Activated CD4-positive, alpha-beta T cell treated with anti-CD3 and anti-CD28 coated beads, Interleukin-2, amount 50 U/mL, for 48 hours (primary cell): ENCODE measurements around the gene MSI2.

ENCODE experiments used
- DNase-seq, 2 experiments: peaks; one replicate each; pipeline ENCODE4 v3.0.0-alpha.2; 2020

The MSI2 gene

DNA sequence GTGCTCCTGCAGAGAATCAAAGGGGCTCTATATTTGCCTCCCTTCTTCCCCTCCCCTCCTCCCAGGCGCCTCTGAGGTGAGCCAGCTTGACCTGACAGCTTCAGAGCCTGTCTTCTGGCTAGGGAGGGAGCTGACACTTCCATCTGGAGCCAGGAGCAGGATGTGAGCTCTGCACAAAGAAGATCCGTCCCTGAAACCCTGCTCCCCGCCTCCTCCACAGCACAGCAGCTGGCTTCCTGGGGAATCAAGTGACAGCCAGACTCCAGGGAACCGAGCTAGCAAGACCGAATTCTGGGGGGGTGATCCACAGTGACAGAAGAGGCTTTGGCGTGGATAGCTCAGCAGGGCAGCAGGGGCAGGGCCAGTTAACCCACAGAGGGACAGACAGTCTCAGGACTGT lies 451.6 kb downstream of the MSI2 start:
- no peak for DNase-seq

DNA sequence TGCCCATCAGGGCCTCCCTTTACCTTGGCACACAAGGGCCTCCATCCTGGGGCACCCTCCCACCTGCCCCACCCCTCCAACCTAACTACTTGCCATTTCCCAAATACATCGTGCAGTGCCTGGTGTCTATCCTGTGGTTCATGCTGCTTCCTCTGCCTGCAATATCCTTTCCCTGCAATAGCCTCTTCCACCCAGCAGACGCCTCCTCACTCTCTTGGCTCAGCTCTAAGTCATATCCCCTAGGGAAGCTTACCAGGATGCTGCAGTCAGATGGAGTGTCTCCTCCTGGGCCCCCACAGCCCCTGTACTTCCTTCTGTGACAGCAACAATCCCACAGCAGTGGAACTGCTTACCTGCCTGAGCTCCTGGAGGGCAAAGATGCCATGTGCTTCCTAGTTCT lies 452.1 kb downstream of the MSI2 start:
- no peak for DNase-seq

DNA sequence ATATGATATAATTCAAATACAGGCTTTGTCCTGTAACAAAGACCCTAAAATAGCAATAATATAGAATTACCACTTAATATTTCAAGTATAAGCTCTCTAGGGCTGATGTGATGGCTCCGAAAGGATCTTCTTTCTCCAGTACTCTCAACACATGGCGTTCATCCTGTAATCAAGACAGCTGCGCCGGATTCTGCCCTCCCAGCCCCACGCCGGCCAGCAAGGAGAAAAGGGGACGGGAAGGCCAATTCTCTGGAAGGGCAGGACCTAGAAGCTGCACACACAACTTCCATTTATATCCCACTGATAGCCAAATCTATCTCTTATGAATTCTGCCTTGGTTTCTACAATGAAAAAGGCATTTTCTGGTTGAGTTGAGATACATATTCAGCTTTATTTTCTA lies 456.8 kb downstream of the MSI2 start:
- DNase-seq, result no peak

DNA sequence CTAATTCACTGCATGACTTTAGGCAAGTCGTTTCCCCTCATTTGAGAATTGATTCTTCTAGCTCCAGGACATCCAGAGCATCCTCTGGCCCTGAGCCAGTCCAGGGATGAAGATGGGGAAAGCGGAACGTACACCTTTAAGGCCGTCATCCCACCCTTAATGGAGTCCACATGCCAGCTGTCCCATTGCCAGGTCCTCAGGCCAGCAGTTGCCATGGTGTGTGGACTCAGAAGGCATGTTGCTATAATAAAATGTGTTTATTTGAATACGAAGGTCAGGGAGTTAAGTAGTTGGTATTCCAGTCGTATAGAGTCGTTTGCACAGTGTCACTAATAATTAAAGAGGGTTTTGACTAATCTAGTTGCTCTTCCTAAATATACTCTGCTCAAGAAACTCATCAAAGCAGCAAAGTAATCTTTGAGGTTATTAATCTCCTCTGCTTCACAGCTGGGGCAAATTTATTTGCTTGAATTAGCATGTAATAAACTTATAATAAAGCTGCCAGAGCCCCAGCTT lies 458.4 kb downstream of the MSI2 start:
- DNase-seq, result no peak

DNA sequence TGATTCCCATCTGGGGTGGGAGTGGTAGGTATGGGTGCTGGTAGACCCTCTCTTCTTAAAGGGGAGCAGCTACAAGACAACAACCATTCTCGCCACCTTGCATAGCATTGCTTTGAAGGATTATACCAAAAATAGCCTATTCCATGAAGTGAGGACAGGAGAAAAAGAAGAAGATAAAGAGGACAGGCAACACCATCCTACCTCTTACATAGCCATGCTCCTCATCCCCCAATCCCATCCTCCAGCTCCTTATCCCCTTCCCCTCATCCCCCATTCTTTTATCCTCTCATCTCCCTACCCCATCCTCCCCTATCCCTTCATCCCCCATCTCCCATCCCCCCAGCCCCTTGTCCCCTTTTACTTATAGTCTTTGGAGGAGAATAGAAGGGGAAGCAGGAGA lies 459.7 kb downstream of the MSI2 start:
- no peak for DNase-seq

DNA sequence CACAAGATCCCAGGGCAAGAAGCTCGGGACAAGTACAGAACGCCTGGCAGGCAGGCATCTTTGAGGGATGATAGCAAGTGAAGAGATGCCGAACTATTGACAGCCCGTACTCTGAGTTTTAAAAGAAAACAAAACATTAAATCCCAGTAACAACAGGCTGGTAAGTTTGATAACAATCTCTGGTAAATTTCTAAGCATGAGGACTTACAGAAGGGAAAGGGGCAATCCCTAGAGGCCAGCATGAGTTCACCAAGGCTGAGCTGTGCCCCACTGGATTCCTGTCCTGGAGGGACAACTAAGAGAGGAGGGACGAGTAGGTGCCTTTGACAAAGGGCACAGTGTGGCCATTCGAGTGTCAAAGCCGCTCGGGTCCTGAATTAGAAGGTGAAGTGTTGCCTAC lies 462.6 kb downstream of the MSI2 start:
- no peak for DNase-seq

DNA sequence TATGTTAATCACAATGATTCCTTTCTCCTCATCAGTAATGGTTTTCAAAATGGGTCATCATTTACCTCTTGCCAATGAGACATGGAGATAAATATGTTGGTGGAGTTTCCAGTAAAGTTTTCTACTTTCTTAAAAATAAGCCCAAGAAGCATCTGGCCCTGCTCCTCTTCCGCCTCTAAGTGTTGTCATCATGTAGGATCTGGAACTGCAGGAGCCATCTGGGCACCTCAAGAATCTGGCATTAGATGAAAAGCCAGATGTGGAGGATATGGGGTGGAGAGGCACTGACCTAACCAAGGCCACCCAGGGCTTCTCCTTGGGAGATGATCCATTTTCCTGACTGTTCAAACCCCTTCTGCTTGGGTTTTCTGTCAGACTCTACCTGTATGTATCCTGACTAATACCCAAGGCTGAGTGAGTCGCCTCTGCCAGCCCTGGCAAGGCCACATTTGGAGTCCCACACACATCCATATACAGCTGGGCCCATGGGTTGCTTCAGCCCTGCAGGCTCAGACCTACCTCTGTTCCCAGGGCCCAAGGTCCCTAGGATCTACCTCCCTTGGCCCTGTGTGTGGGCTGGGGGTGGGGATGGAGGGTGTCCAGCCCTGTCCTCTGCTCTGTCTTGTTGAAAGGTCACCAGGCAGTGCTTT lies 464.2 kb downstream of the MSI2 start:
- no peak for DNase-seq

DNA sequence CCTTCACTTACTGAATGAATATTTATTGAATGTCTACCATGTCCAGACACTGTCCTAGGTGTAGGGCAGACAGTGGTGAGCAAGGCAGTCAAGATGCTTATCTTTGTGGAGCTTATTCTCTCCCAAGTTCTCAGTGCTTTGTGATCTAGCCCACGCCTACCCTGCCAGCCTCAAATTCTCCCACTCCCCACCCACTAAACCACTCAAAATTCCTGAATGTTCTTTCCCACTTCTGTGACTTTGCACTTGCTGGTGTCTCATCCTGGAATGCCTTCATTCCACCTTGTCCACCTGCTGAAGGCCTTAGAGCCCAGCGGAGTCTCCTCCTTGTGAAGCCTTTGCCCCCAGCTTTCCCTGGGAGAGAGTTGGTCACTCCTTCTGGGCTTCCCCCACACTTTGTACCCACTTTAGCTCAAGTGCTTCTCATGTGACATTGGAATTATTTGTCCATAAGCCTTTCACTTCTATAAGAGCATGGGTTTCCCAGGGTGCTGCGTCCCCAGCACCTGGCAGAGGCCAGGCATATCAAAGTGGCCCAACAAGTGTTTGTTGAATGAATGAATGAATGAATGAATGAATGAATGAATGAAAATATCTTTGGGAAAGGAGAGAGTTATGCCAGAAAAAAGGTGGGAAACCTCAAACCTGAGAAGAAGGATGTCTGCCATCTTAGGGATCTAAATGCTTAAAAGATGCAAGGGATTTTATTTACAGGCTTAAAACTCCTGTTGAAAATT lies 465.8 kb downstream of the MSI2 start:
- DNase-seq, result no peak

DNA sequence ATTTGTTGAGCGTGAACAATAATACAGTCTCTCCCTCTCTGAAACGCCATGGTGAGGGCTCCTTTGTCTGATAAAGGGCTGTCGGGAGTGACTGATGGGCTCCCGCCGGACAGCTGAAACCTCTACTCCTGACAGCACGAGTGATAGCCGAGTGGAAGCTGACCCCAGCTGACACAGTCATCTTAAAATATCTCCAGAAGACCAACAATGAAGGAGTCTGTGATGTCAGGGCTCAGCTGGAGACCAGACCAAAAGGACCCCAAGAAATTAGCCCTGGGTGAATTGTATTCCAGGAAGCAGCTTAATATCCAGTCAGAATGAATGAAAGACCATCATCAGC lies 466.4 kb downstream of the MSI2 start:
- no peak for DNase-seq

DNA sequence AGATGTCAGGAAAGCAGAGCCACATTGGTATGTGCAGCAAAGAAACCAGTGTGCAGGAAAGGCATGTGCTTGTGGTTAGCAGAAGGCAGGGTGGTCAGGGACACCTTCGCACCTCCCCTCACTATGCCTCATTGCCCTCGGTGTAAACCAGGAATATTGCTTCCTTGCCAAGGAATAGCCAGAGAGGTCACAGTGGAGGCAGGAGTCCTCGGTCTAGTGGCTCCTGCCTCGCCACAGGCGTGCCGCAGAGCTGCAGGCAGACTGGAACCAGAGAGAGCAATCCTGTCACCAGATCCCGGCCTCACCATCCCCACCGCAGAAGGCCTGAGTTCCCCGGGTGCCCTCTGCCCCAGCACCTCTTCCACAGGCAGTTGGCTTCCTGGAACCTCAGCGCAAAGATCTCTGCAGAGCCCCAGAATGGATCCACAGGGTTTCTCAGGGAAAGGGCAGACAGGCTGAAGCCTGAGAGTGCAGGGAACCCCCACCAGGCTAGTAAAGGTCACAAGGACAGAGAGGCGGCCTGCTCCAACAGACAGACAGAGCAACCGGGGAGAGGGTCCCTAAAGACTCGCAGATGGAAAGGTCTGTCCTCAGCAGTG lies 467.2 kb downstream of the MSI2 start:
- no peak for DNase-seq

DNA sequence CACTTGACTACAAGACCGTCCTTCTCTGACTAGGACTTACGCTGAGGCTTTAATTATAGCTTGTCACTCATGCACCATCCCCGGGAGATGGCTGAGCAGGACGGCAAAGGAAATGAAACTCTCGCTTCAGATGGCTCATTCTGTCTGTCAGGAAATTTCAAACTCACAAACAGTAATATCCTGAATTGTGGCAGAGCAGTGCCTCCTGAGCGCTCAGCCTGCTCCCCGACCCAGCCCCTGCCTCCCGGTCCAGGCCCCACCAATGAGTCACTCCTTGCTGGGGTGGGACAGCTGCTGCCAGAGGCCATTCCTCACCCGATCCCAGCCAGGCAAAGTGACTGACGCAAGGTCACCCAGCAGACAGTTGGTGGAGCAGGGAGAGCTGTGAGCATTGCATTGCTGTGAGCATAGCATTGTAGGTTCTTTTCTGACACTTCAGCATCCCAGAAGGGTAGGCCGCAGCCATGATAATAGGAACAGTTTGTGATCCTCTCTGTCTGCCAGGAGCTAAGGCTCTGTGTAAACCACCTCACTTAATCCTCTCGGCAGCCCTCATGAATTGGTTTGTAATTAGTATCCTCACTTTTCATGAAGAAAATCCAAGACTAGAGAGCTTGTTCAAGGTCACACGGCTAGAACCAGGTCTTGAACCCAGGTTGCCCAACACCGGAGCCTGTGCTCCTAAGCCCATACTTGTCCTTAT lies 467.9 kb downstream of the MSI2 start:
- DNase-seq, result no peak

DNA sequence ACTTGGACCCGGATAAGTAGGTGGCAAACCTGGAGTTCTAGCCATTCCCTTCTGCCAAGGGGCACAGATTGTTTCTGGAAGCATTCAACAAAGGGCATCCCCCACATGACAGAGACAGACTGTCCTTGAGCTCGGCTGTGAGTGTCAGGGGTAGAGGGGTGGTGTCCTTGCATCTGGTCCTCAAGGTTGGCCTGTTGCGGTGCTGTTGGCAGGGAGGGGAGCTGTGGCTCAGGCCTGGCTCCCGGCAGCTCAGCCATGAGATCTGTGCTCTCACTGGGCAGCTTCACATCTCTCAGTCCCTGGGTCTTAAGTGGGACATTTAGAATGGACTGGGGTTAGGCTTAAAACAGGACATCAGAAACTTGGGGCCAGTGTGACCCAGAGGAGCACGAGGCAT lies 468.4 kb downstream of the MSI2 start:
- no peak for DNase-seq

DNA sequence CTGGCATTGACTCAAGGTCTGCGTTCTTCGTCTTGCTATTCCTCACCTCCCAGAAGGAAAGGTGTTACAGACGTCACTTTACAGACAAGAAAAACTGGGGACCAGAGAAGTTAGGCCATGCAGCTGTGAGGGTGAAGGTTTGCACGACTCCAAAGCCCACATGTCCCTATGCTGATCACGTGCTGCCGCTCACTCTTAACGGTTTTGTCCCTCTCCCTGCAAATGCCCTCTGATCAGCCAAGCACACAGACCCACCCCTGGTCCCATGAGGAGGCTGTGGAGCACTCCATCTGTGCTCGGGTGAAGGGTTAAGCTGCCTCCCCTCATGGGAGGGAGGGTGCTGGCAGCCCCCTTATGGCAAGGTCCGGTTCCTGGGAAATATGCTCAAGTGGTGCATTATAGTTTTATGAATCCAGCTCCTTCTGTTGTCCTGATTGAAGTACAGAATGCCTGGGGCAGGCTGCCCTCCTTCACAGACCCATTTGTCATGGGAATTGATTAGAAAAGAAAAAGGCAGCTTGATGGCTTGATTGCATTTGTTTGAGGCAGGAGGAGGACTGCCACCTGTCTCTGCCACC lies 470.0 kb downstream of the MSI2 start:
- no peak for DNase-seq

DNA sequence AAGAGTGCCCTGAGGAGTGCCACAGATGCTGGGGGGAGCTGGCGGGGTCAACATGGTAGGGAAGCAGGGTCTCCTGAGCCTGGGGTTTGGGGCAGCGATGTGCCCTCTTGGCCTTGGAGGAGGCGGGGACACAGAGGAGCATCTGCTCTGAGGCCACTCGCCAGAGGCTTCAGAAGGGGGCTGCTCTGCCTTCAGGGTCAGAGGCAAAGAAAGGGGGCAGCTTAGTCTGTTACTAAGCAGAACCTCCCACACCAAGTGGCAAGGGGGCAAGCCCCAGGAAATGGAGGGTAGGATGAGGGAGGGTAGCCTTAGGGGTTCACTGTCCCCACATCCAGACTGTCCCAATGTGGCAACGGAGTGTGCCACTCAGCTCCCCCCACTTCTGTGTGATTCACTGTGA lies 470.5 kb downstream of the MSI2 start:
- DNase-seq, result no peak

DNA sequence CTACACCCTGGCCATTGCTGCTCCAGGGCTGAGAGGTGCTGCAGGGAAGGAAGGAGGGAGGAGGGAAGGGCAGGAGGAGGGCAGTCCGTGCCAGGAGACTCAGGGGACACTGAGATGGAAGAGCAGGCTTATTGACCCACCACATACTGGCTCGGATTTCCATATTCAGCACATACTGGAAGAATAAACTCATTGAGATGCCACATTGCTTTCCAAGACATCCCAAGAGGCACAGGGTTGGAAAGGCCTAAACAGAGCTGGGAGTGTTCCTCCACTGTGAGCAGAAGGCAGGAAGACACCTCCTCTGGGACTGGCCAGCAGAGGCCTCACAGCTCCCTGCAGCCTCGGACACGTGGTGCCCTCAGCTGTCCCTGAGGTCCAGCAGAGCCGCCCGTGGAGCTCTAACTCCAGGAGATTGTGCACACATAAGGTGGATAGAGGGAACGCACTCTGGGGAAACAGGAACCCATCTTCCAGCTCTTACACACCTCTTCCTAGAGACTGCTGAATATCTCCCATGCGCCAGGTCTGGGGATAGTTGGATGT lies 471.4 kb downstream of the MSI2 start:
- no peak for DNase-seq

DNA sequence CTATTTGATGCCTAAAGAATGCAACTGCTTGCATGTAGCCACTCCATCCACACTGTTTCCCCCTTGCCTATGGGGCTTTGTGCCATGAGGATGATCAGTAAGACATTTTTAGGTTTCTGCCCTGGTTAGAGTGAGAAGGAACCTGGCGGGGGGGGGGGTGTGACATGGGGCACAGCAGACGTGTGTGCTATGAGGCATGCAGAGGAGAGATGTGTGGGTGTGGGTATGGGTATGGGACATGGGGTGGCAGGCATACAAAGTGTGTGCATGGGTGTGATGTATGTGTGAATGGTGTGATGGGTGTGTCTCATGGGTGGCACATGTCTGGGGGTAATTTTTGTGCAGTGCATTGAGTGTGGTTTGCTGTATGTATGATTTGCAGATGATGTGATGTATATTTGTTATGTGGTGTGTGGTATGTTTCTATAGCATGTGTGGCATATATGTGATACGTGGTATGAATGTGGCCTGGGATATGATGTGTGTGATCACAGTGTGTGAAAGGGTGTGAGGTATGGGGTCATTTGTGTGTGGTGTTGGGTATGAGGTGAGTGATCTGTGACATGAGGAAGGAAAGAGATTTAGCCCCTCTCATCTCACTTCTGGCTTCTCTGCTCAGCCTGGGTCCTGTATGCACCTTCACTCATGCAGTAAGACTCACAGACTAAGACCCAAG lies 473.8 kb downstream of the MSI2 start:
- no peak for DNase-seq

DNA sequence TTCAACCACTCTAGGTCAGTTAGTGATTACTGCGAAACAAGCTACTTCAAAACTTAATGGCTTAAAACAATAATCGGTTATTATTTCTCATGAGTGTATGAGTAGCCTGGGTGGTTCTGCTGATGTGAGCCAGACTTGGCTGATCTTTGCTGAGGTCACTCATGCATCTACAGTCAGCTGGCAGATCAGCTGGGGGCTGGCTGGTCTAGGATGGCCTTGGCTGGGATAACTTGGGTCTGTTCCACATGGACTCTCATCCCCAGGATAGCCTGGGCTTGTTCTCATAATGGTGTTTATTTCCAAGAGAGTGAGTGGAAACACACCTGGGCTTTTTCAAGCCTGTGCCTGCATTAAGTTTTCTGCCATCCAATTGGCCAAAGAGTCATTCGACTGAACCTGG lies 475.7 kb downstream of the MSI2 start:
- DNase-seq, result no peak

DNA sequence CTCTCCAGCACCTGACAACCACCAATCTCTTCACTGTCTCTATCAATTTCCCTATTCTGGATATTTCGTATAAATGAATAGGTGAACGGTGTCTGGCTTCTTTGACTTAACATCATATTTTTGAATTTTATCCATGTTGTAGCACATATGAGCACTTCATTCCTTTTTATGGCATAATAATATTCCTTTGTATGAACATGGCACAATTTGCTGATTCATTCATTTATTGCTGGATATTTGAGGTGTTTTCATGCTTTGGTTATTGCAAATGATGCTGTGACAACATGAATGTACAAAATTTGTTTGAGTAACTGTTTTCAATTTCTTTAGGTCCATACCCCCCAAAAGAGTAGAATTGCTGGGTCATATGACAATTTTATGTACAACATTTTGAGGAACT lies 476.8 kb downstream of the MSI2 start:
- DNase-seq, result no peak
